SK-N-SH (cell line): ENCODE data around the gene PIP4K2A. TPM values are rescaled to one million over a fixed set of nuclear protein-coding genes. Genes with fewer than 3 reads are reported as not detected.

ENCODE experiments used
- CTCF ChIA-PET: fragments of 300-600, 350-600 bp; formaldehyde crosslinking; extraction: SDS; loops from one replicate; lab custom pipeline; 2021; lab: Yijun Ruan, JAX
- POLR2A ChIA-PET: fragments of 350-600 bp; sonication (Branson Sonifier 250); formaldehyde crosslinking; extraction: SDS; loops from one replicate; lab custom pipeline; 2020; ENCODE audit warnings: antibody characterized with exemption, inconsistent platforms; lab: Yijun Ruan, JAX
- DNase-seq: peaks from one replicate; pipeline ENCODE4 v3.0.0; 2012
- H2AFZ ChIP-seq: fragments of 200-600 bp; sonication (generic); 2 replicates; pipeline ENCODE4 v1.8.1; 2016; ENCODE audit warnings: antibody characterized with exemption, mild to moderate bottlenecking, low read depth
- H3F3A ChIP-seq: fragments of 200-600 bp; sonication (generic); replicated peaks from 2 replicates; pipeline ENCODE3; 2016; ENCODE audit warnings: antibody characterized with exemption, mild to moderate bottlenecking; ENCODE audit not compliant: insufficient read depth
- H3K27ac ChIP-seq, 2 experiments: fragments of 200-500 bp in 1 of 2; fragments of 200-600 bp in 1 of 2; sonication (Bioruptor generic) in 1 of 2; sonication (generic), shearing (Covaris generic) in 1 of 2; 2 replicates each; pipeline versions ENCODE4 v1.5.1 to v1.6.1; 2014 to 2016; ENCODE audit warnings: low read depth in 2 of 2, inconsistent platforms in 1 of 2, low read length in 1 of 2, mild to moderate bottlenecking in 1 of 2, mixed read lengths in 1 of 2
- H3K27me3 ChIP-seq: fragments of 200-600 bp; sonication (generic), shearing (Covaris generic); 2 replicates; pipeline ENCODE4 v1.6.1; 2016; ENCODE audit warnings: mixed run types; ENCODE audit not compliant: insufficient read depth
- H3K36me3 ChIP-seq, 2 experiments: fragments of 200-500 bp in 1 of 2; fragments of 200-600 bp in 1 of 2; sonication (Bioruptor generic) in 1 of 2; sonication (generic) in 1 of 2; replicated peaks in 1 of 2; 2 replicates each; pipeline versions ENCODE3 to v1.5.1; 2014 to 2016; ENCODE audit warnings: low read length in 1 of 2, mild to moderate bottlenecking in 1 of 2; ENCODE audit not compliant: insufficient read depth in 2 of 2, control insufficient read depth in 1 of 2
- H3K4me1 ChIP-seq, 2 experiments: fragments of 200-500 bp in 1 of 2; fragments of 200-600 bp in 1 of 2; sonication (Bioruptor generic) in 1 of 2; sonication (generic), shearing (Covaris generic) in 1 of 2; 2 replicates each; pipeline versions ENCODE4 v1.5.1 to v1.6.1; 2014 to 2016; ENCODE audit warnings: low read depth in 1 of 2, low read length in 1 of 2, mixed run types in 1 of 2; ENCODE audit not compliant: insufficient read depth in 2 of 2, control insufficient read depth in 1 of 2
- H3K4me2 ChIP-seq: fragments of 200-600 bp; sonication (generic), shearing (Covaris generic); 2 replicates; pipeline ENCODE4 v1.6.1; 2017; ENCODE audit warnings: mixed run types
- H3K4me3 ChIP-seq, 2 experiments: fragments of 200-500 bp in 1 of 2; fragments of 200-600 bp in 1 of 2; sonication (Bioruptor generic) in 1 of 2; sonication (generic), shearing (Covaris generic) in 1 of 2; 2 replicates each; pipeline versions ENCODE4 v1.5.1 to v1.8.1; 2014 to 2016; ENCODE audit warnings: low read depth in 2 of 2, inconsistent platforms in 1 of 2, low read length in 1 of 2, mild to moderate bottlenecking in 1 of 2, mixed read lengths in 1 of 2, moderate library complexity in 1 of 2
- H3K79me2 ChIP-seq: fragments of 200-600 bp; sonication (generic); 2 replicates; pipeline ENCODE4 v1.8.1; 2017; ENCODE audit warnings: mild to moderate bottlenecking; ENCODE audit not compliant: insufficient read depth
- H3K9ac ChIP-seq: fragments of 200-600 bp; sonication (generic); 2 replicates; pipeline ENCODE4 v1.6.1; 2017; ENCODE audit warnings: mixed run types
- H3K9me2 ChIP-seq: fragments of 200-600 bp; sonication (generic); 2 replicates; pipeline ENCODE4 v1.6.1; 2017; ENCODE audit warnings: mixed run types
- H3K9me3 ChIP-seq: fragments of 200-600 bp; sonication (generic); 2 replicates; pipeline ENCODE4 v1.6.1; 2017; ENCODE audit warnings: mixed run types, mild to moderate bottlenecking, moderate library complexity
- H4K20me1 ChIP-seq: fragments of 200-600 bp; sonication (generic); 2 replicates; pipeline ENCODE4 v1.6.1; 2017; ENCODE audit warnings: mild to moderate bottlenecking, mixed run types; ENCODE audit not compliant: insufficient read depth
- ELF1 ChIP-seq: IDR thresholded peaks from 2 replicates; pipeline ENCODE4 v1.4.0; 2012
- EP300 ChIP-seq, 2 experiments: IDR thresholded peaks; 2 replicates each; pipeline versions ENCODE4 v1.4.0 to v1.6.1; 2012; ENCODE audit warnings: borderline replicate concordance in 1 of 2, low read depth in 1 of 2, low read length in 1 of 2
- EZH2phosphoT487 ChIP-seq: fragments of 200-600 bp; sonication (generic); IDR thresholded peaks from 2 replicates; pipeline ENCODE4 v1.6.1; 2017; ENCODE audit warnings: low read depth, mixed run types, mild to moderate bottlenecking, antibody characterized with exemption, moderate library complexity, borderline replicate concordance
- FOXJ3 ChIP-seq: sonication (generic); formaldehyde crosslinking; IDR thresholded peaks from 2 replicates; pipeline ENCODE4 v1.5.1; 2020; ENCODE audit warnings: mild to moderate bottlenecking, missing genetic modification reagents
- FOXM1 ChIP-seq: IDR thresholded peaks from 2 replicates; pipeline ENCODE4 v1.4.0; 2012; ENCODE audit warnings: low read depth, mild to moderate bottlenecking
- MAX ChIP-seq: IDR thresholded peaks from 2 replicates; pipeline ENCODE4 v1.4.0; 2012; ENCODE audit warnings: low read depth
- NFIC ChIP-seq: IDR thresholded peaks from 2 replicates; pipeline ENCODE4 v1.4.0; 2012; ENCODE audit warnings: borderline replicate concordance
- REST ChIP-seq: IDR thresholded peaks from 2 replicates; pipeline ENCODE4 v1.6.1; 2012; ENCODE audit warnings: mild to moderate bottlenecking, low read depth, low read length, moderate library complexity
- RFX5 ChIP-seq: IDR thresholded peaks from 2 replicates; pipeline ENCODE4 v1.6.1; 2012; ENCODE audit warnings: mild to moderate bottlenecking, improper control_type of control experiment, low read length
- TAF1 ChIP-seq: IDR thresholded peaks from 2 replicates; pipeline ENCODE4 v1.6.1; 2012; ENCODE audit warnings: low read depth, mild to moderate bottlenecking, low read length, moderate library complexity, borderline replicate concordance
- YY1 ChIP-seq: IDR thresholded peaks from 2 replicates; pipeline ENCODE4 v1.4.0; 2012; ENCODE audit warnings: low read depth, mild to moderate bottlenecking
- WGBS: methylation state at CpG from one replicate; pipeline ENCODE4 v1.1.6; 2017; ENCODE audit warnings: low lambda C conversion rate; 5-methylcytosine and 5-hydroxymethylcytosine counted together
- polyA plus RNA-seq, 3 experiments: library from polyadenylated mRNA; depleted of rRNA; stranded (reverse); fragments of >200 nt; gene quantifications; 2 replicates each; pipeline ENCODE4 v1.2.3, GENCODE V29; 2012
- TF ChIP-seq, protein P1 (sequence below): fragments of 150-350 bp; IDR thresholded peaks from 2 replicates; pipeline ENCODE4 v1.6.1; 2016; ENCODE audit warnings: mild to moderate bottlenecking, low read depth, low read length
- TF ChIP-seq, protein P2 (sequence below): fragments of 200-600 bp; sonication (generic); IDR thresholded peaks from 2 replicates; pipeline ENCODE4 v1.6.1; 2017; ENCODE audit warnings: antibody characterized with exemption, mild to moderate bottlenecking, moderate library complexity
- TF ChIP-seq, protein P3 (sequence below): fragments of 150-350 bp; IDR thresholded peaks from 2 replicates; pipeline ENCODE4 v1.6.1; 2017; ENCODE audit warnings: antibody characterized with exemption, low read length, low read depth, borderline replicate concordance

The PIP4K2A gene
- polyA plus RNA-seq, 1 of the 3 experiments (the other 2 are of a cell fraction) = 10.8 TPM

GRCh38 chr10:22669163-22669711 lies 45.1 kb downstream of the PIP4K2A start:
- DNase-seq = no peak
- Histone ChIP-seq H3K9ac (no peak overlapping the region), H4K20me1 (peaks cover 47% of the 10 kb centered on the region), H3K36me3 (no peaks in the 10 kb centered on the region), H3K4me3 (no peak overlapping the region), H3K9me3 (no peaks in the 10 kb centered on the region), H3K27ac (no peak overlapping the region), H3K79me2 (peaks cover 88% of the 10 kb centered on the region), H3K9me2 (no peaks in the 10 kb centered on the region), H3K4me1 (peaks cover 13 to 19% of the 10 kb centered on the region in 2 experiments), H3K4me2 (no peak overlapping the region), H3F3A (no peaks in the 10 kb centered on the region), H2AFZ (no peak overlapping the region), H3K27me3 (no peaks in the 10 kb centered on the region)
- ChIA-PET POLR2A (no interaction called here), CTCF (no interaction called here)
- TF ChIP-seq RFX5 (no peak), FOXJ3 (no peak), MAX (no peak), TAF1 (no peak), YY1 (no peak), NFIC (no peak), EZH2phosphoT487 (no peak)
- TF ChIP-seq, protein P1, sequence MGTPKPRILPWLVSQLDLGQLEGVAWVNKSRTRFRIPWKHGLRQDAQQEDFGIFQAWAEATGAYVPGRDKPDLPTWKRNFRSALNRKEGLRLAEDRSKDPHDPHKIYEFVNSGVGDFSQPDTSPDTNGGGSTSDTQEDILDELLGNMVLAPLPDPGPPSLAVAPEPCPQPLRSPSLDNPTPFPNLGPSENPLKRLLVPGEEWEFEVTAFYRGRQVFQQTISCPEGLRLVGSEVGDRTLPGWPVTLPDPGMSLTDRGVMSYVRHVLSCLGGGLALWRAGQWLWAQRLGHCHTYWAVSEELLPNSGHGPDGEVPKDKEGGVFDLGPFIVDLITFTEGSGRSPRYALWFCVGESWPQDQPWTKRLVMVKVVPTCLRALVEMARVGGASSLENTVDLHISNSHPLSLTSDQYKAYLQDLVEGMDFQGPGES = no peak
- TF ChIP-seq, protein P2, sequence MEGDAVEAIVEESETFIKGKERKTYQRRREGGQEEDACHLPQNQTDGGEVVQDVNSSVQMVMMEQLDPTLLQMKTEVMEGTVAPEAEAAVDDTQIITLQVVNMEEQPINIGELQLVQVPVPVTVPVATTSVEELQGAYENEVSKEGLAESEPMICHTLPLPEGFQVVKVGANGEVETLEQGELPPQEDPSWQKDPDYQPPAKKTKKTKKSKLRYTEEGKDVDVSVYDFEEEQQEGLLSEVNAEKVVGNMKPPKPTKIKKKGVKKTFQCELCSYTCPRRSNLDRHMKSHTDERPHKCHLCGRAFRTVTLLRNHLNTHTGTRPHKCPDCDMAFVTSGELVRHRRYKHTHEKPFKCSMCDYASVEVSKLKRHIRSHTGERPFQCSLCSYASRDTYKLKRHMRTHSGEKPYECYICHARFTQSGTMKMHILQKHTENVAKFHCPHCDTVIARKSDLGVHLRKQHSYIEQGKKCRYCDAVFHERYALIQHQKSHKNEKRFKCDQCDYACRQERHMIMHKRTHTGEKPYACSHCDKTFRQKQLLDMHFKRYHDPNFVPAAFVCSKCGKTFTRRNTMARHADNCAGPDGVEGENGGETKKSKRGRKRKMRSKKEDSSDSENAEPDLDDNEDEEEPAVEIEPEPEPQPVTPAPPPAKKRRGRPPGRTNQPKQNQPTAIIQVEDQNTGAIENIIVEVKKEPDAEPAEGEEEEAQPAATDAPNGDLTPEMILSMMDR = no peak
- TF ChIP-seq, protein P3, sequence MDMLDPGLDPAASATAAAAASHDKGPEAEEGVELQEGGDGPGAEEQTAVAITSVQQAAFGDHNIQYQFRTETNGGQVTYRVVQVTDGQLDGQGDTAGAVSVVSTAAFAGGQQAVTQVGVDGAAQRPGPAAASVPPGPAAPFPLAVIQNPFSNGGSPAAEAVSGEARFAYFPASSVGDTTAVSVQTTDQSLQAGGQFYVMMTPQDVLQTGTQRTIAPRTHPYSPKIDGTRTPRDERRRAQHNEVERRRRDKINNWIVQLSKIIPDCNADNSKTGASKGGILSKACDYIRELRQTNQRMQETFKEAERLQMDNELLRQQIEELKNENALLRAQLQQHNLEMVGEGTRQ = no peak
- 95% methylated on average over 11 of the region's 13 CpGs for WGBS

- H3F3A ChIP-seq = no peaks in the 10 kb centered on the region
- no peak overlapping the region for H3K4me3 ChIP-seq
- peaks cover under 1 to 7% of the 10 kb centered on the region in 2 experiments; a peak in 3 of 4 replicates for H3K4me1 ChIP-seq
- H3K9me3 ChIP-seq = no peaks in the 10 kb centered on the region
- CTCF ChIA-PET = no interaction called here
- POLR2A ChIA-PET = no interaction called here
- H3K9ac ChIP-seq = no peak overlapping the region
- no peaks in the 10 kb centered on the region for H3K27me3 ChIP-seq
- H4K20me1 ChIP-seq = peaks cover 30% of the 10 kb centered on the region
- H3K9me2 ChIP-seq = no peaks in the 10 kb centered on the region
- H3K79me2 ChIP-seq = peaks cover 84% of the 10 kb centered on the region
- H3K4me2 ChIP-seq = no peak overlapping the region
- no peak for DNase-seq
- H2AFZ ChIP-seq = no peak overlapping the region
- no peak overlapping the region for H3K27ac ChIP-seq
- no peaks in the 10 kb centered on the region for H3K36me3 ChIP-seq
- 94% methylated on average over 2 of the region's 2 CpGs for WGBS
- TF ChIP-seq, protein P2 = no peak
- TF ChIP-seq EP300 (IDR thresholded peaks at IDR 0.05; ENCODE audit: borderline replicate concordance in 1 of 2, low read depth in 1 of 2, low read length in 1 of 2) (no peak), RFX5 (no peak), YY1 (no peak), ELF1 (no peak), FOXM1 (no peak), REST (no peak)
- TF ChIP-seq, protein P3 = no peak
Measured at GRCh38 chr10:22667093-22667480, 47.3 kb downstream of the PIP4K2A start.
